Stomach (tissue), 9 donors: ENCODE measurements around the gene DIAPH3. TPM values are rescaled to one million over a fixed set of nuclear protein-coding genes. Genes with fewer than 3 reads are reported as not detected.

Source experiments
- DNase-seq, 2 donors: peaks; one replicate each; pipeline versions ENCODE4 v3.0.0 to v3.0.0-alpha.2; 2013 to 2019
- H3K27ac ChIP-seq, 5 donors: fragments of 200-600 bp in 4 of 5; sonication (generic) in 4 of 5; one replicate each; pipeline ENCODE4 v1.5.1; 2013 to 2019; ENCODE audit warnings: mild to moderate bottlenecking in 1 of 5, moderate library complexity in 1 of 5
- H3K27me3 ChIP-seq, 3 donors: fragments of 200-600 bp; sonication (generic); one replicate each; pipeline ENCODE4 v1.5.1; 2017 to 2019; ENCODE audit warnings: mixed run types in 1 of 3
- H3K36me3 ChIP-seq, 4 donors: fragments of 200-600 bp; sonication (generic); 1 replicate in 3 of 4; 2 replicates in 1 of 4; pipeline ENCODE4 v1.5.1; 2016 to 2019
- H3K4me1 ChIP-seq, 4 donors: fragments of 200-600 bp; sonication (generic); one replicate each; pipeline ENCODE4 v1.5.1; 2016 to 2019
- H3K4me3 ChIP-seq, 4 donors: fragments of 200-600 bp; sonication (generic) in 3 of 4; one replicate each; pipeline ENCODE4 v1.5.1; 2016 to 2019; ENCODE audit warnings: mild to moderate bottlenecking in 1 of 4
- H3K9me3 ChIP-seq, 4 donors: fragments of 200-600 bp; sonication (generic); one replicate each; pipeline ENCODE4 v1.5.1; 2016 to 2019
- EP300 ChIP-seq: sonication (generic); formaldehyde crosslinking; IDR thresholded peaks from one replicate; pipeline ENCODE4 v1.6.1; 2017; ENCODE audit warnings: antibody characterized with exemption
- POLR2A ChIP-seq, 4 donors: fragments of 450-650 bp; IDR thresholded peaks; one replicate each; pipeline ENCODE4 v1.6.1; 2016; ENCODE audit warnings: antibody characterized with exemption in 4 of 4, control low read depth in 2 of 4, mild to moderate bottlenecking in 1 of 4, moderate library complexity in 1 of 4
- POLR2AphosphoS5 ChIP-seq, 3 donors: sonication (generic); formaldehyde crosslinking; IDR thresholded peaks; one replicate each; pipeline ENCODE4 v1.6.1; 2016; ENCODE audit warnings: antibody characterized with exemption in 3 of 3
- whole genome bisulfite sequencing, 5 donors: extraction: QIAGEN DNeasy Blood & Tissue Kit in 3 of 5; methylation state at CpG; one replicate each; pipeline versions ENCODE4 v1.1.5 to v1.1.7; 2013 to 2018; 5-methylcytosine and 5-hydroxymethylcytosine counted together
- intact Hi-C: fragments of 100-400 bp; cut with DNase I; formaldehyde crosslinking; loops from one replicate; pipeline ENCODE4 v1.15.1; 2023; ENCODE audit warnings: low total_unique reads
- polyA plus RNA-seq, 3 donors: library from polyadenylated mRNA; stranded (reverse); fragments of 200-250 nt; gene quantifications; one replicate each; pipeline ENCODE4 v1.2.3, GENCODE V29; 2013
- total RNA-seq, 5 donors: library from RNA; depleted of rRNA; stranded (reverse); fragments of >200 nt; gene quantifications; one replicate each; pipeline versions ENCODE4 v1.1.0 to v1.2.3, GENCODE V29; 2014 to 2016
- TF ChIP-seq, protein P1 (sequence below), 7 experiments: fragments of 450-650 bp in 4 of 7; fragments of 200-600 bp in 3 of 7; sonication (generic) in 3 of 7; IDR thresholded peaks; one replicate each; pipeline ENCODE4 v1.5.1; 2016 to 2019; ENCODE audit warnings: antibody characterized with exemption in 7 of 7, control low read depth in 2 of 7, mild to moderate bottlenecking in 1 of 7
- donor health status: healthy with polysubstance abuse.
- donor health status: Bipolar disorder and iron deficiency.
- donor health status: healthy.

Gene DIAPH3
- total and polyA plus RNA-seq, 8 donors = 2.5 to 12.1 (median 4.6) TPM

- no peak overlapping the region for H3K4me3 ChIP-seq
- H3K27ac ChIP-seq = no peak overlapping the region
- 43 to 64% (median 56%) methylated on average over 2 of the region's 2 CpGs for WGBS, 5 donors
- H3K36me3 ChIP-seq = no peaks in the 10 kb centered on the region
- DNase-seq = peak in 1 of 2 donors; percentile 15
- no peaks in the 10 kb centered on the region for H3K9me3 ChIP-seq
- intact Hi-C loops = no loop called here
- TF ChIP-seq POLR2AphosphoS5 (IDR thresholded peaks at IDR 0.05) (no peak), POLR2A (IDR thresholded peaks at IDR 0.05) (no peak), EP300 (no peak)
- TF ChIP-seq, protein P1, sequence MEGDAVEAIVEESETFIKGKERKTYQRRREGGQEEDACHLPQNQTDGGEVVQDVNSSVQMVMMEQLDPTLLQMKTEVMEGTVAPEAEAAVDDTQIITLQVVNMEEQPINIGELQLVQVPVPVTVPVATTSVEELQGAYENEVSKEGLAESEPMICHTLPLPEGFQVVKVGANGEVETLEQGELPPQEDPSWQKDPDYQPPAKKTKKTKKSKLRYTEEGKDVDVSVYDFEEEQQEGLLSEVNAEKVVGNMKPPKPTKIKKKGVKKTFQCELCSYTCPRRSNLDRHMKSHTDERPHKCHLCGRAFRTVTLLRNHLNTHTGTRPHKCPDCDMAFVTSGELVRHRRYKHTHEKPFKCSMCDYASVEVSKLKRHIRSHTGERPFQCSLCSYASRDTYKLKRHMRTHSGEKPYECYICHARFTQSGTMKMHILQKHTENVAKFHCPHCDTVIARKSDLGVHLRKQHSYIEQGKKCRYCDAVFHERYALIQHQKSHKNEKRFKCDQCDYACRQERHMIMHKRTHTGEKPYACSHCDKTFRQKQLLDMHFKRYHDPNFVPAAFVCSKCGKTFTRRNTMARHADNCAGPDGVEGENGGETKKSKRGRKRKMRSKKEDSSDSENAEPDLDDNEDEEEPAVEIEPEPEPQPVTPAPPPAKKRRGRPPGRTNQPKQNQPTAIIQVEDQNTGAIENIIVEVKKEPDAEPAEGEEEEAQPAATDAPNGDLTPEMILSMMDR (IDR thresholded peaks at IDR 0.05) = no peak
- H3K27me3 ChIP-seq = no peaks in the 10 kb centered on the region
- no peaks in the 10 kb centered on the region for H3K4me1 ChIP-seq
Measured at GRCh38 chr13:60150538-60150937, 13.2 kb downstream of the DIAPH3 start.

- Histone ChIP-seq H3K27me3 (no peaks in the 10 kb centered on the region), H3K36me3 (no peaks in the 10 kb centered on the region), H3K9me3 (no peaks in the 10 kb centered on the region), H3K27ac (no peak overlapping the region), H3K4me3 (no peak overlapping the region), H3K4me1 (no peaks in the 10 kb centered on the region)
- no peak for DNase-seq
- TF ChIP-seq POLR2AphosphoS5 (IDR thresholded peaks at IDR 0.05) (no peak), POLR2A (IDR thresholded peaks at IDR 0.05) (no peak), EP300 (no peak)
- TF ChIP-seq, protein P1 (IDR thresholded peaks at IDR 0.05) = no peak
- intact Hi-C loops = no loop called here
- WGBS, 5 donors = 76 to 84% (median 79%) methylated on average over 4 of the region's 4 CpGs
Measured at GRCh38 chr13:60148918-60149317, 14.8 kb downstream of the DIAPH3 start.

- DNase-seq = no peak
- intact Hi-C loops = no loop called here
- Histone ChIP-seq H3K27ac (no peak overlapping the region), H3K4me1 (no peaks in the 10 kb centered on the region), H3K9me3 (no peaks in the 10 kb centered on the region), H3K27me3 (no peaks in the 10 kb centered on the region), H3K36me3 (no peaks in the 10 kb centered on the region), H3K4me3 (no peak overlapping the region)
- TF ChIP-seq POLR2A (IDR thresholded peaks at IDR 0.05) (no peak), EP300 (no peak), POLR2AphosphoS5 (IDR thresholded peaks at IDR 0.05) (no peak)
- TF ChIP-seq, protein P1 (IDR thresholded peaks at IDR 0.05) = no peak
Measured at GRCh38 chr13:60147361-60147760, 16.4 kb downstream of the DIAPH3 start.

DNA sequence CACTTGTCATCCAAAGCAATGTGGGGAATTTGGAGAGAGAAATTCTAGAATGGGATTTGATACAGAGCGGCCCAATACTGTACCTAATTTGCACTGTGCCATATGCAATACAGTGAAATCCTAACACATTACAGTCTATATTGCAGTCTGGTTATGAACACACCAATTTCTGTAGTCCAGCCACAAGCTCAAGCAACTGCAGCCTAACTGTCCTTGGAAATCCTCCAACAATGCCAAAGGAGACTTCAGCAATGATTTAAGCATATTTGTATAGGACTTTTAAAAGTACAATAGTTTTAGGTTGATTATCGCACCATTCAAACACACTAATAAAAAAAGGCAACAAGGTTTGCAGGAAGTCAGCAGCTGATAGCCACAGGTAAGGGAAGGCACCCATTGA is 17.3 kb downstream of the DIAPH3 start:
- Histone ChIP-seq H3K27me3 (no peaks in the 10 kb centered on the region), H3K4me3 (no peak overlapping the region), H3K36me3 (no peaks in the 10 kb centered on the region), H3K9me3 (no peaks in the 10 kb centered on the region), H3K4me1 (no peaks in the 10 kb centered on the region), H3K27ac (no peak overlapping the region)
- peak in 1 of 2 donors; percentile 14 for DNase-seq
- WGBS, 5 donors = 63 to 81% (median 72%) methylated on average over 2 of the region's 2 CpGs
- TF ChIP-seq EP300 (no peak), POLR2AphosphoS5 (IDR thresholded peaks at IDR 0.05) (no peak), POLR2A (IDR thresholded peaks at IDR 0.05) (no peak)
- TF ChIP-seq, protein P1 (IDR thresholded peaks at IDR 0.05) = no peak
- intact Hi-C loops = no loop called here
